ENCODE results near the gene AK1.
A peak's percentile ranks its signal among the peaks of the same experiment; 100 is the strongest.

Gene AK1, protein sequence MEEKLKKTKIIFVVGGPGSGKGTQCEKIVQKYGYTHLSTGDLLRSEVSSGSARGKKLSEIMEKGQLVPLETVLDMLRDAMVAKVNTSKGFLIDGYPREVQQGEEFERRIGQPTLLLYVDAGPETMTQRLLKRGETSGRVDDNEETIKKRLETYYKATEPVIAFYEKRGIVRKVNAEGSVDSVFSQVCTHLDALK

DNA sequence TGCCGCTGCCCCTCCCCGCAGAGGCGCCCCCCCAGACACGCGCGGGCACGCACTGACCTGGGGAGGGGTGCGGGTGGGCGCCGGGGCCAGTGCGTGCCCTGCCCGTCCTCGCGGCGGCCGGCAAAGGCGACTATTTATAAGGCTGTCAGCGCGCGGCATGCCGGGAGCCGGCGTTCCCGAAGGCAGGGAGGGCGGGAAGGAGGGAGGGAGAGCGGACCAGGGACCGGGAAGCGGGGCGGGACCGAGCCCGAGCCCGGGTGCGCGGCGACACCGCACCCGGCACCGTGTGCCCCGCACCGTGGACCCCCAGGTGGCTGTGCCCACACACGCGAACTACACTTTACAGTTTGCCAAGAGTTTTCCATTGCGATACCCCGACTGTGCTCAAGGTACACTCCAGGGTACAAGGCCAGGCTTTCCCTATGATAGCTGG lies at the start of gene AK1:
TSS of gene AK1 (minus strand) at position 110 of the 433 bp plus-strand sequence. CDS start 3,058 bp downstream, outside the sequence.
- DNase-seq, result peak; percentile 88

DNA sequence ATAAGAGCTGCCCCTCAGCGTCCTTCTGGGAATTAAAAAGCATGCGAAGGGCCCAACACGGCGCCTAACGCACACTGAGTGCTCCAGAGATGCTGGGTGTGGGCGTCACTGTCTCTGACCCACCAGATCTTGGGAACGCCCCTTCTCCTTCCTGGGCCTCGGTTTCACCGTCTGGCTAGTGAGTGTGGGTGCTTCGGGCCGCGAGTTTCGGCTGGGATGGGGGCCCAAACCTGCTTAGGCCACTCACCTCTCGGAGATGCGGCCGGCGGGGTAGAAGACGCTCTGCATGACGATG lies 49.4 kb upstream of the AK1 start:
- DNase-seq, result peak; percentile 76

DNA sequence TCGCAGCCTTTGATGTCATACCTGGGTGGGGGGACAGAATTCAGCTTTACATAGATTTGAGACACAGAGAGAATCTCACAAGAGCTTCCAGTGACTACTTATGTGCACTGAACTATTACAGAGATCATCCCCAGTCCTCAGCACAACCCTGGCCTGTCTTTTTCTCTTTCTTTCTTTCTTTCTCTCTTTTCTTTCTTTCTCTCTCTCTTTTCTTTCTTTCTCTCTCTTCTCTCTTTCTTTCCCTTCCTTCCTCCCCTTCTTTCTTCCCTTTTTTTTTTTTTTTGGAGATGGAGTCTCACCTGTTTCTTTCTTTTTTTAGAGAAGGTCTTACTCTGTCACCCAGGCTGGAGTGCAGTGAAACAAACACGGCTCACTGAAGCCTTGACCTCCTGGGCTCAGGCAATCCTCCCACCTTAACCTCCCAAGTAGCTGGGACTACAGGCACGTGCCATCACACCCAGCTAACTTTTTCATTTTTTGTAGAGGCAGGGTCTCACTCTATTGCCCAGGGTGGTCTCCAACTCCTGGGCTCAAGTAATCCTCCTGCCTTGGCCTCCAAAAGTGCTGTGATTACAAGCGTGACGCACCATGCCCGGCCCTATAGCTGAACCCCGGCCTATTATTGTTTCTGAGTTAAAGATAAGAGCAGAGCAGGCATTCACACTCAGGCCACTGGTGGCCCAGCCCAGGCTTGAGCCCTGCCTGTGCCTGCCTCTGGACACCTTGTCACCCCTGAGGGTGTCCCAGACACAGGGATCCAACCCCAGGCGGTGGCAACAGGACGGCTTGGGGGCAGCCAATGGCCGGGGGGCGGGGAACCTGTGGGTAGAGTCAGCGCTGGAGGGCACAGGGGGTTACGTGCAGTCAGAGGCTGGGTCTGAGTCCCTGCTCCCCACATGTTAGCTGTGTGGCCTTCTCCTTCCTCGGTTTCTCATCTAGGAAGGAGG lies 48.8 kb upstream of the AK1 start:
- no peak for DNase-seq

DNA sequence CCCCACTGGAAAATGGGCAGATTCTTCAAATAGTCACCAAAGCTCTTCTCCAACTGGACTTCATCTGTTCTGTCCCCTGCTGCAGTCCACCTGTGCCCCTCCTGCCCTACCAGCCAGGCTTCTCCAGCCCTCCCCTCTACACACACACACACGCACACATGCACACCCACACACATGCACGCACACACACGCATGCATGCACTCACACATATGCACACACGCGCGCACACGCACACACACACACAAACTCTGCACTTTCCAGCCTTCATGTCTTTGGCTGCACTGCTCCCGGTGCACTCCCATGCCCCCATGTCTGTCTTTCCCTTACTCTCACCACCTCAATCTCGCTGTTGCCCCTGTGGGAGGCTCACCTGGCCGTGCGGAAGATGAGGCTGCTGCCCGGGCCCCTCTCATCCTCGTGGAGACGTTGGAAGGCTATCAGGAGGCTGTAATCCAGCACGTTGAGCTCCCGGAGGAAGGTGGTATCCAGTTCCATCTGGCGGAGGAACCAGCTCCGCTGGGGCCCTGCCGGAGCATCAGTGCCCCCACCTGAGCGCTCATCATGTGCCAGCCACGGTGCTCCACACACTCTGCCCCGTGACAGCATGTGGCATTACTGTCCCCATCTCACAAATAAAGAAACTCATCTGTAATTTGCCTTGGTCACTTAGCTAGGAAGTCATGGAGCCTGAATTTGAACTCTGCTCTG lies 47.4 kb upstream of the AK1 start:
- DNase-seq, result no peak

DNA sequence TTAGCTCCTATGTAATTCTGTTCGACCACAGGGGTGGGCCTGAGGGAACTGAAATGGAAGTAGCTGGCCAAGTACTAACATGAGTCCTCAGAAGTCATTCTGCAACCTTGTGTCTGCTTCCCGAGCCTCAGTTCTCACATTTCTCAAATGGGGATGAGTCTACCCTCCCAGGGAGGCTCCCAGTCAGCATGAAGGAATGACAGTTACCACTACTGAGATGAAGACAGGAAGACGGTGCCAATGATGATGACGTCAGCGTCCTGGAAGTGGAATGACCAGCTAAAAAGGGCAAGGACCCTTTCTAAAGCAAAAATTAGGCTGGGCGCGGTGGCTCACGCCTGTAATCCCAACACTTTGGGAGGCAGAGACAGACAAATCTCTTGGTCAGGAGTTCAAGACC lies 46.3 kb upstream of the AK1 start:
- no peak for DNase-seq

DNA sequence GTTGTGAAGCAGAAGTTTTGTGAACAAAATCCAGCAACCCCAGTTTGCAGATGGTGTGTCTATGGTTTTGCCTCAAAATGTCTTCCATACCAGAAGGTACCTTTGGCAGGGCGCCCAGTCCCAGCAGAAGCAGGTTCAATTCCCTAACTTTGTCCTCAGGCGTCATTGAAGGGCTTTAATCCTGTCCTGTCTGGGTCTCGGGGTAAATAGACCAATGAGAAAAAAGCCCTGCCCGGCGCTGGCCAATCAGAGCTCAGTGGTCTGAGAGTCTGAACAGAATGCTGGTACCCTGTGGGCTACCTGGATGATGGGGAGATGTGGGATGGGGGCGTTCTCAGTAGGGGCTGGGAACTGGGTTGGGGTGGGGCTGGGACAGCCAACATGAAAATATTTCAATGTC lies 45.6 kb upstream of the AK1 start:
- no peak for DNase-seq

DNA sequence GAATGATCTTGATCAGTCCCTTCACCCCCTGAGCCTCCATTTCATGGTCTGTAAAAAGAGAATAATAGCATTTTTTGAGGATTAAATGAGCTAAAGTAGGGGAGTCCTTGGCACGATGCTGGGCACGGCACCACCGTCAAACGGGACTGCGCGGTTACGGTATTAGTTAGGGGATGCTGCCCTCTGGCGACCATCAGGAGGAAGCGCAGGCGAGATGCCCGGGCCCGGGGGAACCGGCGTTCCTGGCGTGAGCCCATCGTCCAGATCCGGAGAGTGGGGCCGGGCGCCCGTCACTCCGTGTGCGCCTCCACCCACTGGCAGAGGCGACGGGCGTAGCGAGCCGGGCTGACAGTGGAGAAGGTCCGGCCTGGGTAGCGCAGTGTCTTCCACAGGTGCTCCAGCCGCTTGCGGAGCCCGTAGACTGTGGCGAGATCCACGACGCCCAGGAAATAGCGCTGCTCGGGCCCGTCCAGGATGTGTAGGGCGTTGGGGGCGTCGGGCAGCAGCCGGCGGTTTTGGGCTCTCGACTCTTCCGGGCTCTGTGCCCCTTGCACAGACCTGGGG lies 44.2 kb upstream of the AK1 start:
- peak; percentile 72 for DNase-seq

DNA sequence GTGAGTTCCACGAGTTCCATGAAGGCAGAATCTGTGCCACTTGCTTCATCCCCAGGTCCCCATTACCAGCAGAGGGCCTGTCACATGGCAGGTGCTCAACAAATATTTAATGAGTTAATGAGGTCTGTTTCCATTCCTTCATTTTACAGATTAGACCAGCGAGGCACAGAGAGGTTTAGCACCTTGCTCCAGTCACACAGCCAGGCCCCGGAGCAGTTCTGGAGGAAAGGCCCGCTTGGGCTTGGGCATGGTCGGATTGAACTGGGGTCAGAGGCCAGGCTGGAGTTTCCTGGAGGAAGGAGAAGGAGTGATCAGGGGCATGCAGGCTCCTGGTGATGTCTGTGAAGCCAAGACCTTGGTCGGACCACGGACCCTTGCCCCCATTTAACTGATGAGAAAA lies 43.3 kb upstream of the AK1 start:
- no peak for DNase-seq

DNA sequence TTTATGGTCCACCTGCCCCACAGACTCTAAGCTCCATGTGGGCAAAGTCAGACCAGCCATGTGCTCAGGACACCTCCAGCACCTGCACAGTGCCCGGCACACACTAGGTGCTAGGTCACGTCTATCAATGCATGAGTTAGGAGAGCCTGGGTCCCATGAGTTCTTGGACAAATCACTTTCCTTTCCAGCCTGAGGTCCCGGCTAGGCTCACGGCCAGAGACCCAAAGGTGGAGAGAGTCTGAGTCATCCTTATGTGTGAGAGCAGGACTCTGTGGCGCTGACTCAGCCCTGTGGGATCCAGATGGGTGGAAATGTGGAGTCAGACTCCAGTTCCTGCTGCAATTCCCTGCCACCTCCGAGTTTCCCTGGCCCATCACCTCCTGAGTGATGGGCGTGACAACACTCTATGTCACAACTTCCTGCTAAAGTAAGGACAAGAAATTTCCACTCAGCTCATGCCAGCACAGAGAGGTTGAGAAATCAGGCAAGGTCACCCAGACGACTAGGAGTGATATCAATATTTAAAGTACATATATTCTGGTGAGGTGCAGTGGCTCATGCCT lies 41.9 kb upstream of the AK1 start:
- DNase-seq, result peak; percentile 96

DNA sequence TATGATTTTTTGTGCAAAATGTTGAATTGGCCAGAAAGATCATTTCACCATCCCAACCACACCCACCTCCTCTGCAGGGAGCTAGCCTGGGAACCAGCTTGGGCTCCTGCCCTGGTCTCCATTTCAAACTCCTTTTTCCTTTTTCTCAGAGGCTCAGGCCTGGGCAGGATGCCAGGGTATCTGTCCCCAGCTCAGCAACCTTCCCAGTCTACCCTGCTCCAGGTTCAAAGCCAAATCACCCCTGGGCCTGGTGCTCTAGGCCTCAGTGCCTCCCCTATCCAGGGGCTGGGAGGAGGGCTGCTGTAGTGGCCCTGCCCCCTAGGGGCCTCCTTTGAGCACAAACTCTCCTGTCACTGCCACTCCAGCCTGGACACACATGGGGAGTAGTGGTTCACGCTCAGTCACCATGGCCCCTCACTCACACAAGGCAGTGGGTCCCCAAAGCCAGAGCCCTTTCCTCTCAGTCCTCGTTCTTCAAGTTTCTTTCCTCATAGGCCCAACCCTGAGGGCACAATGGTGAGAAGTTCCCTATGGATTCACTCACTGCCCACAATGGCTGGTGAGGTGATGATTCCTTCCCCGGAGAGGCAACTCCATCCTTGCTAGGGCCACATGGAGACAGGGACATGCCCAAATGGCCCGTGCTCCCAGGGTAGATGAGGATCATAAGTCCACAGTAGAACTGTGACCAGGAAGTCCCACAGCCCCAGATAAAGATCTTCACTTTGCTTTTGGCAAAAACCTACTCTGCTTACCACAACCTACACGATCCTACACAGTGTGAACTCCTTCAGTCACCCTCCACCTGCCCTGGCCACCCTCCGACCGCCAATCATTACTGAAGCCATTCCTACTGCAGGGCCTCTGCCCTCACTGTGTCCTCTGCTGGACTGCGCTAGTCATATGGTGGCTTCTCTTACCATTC lies 41.0 kb upstream of the AK1 start:
- DNase-seq, result no peak

DNA sequence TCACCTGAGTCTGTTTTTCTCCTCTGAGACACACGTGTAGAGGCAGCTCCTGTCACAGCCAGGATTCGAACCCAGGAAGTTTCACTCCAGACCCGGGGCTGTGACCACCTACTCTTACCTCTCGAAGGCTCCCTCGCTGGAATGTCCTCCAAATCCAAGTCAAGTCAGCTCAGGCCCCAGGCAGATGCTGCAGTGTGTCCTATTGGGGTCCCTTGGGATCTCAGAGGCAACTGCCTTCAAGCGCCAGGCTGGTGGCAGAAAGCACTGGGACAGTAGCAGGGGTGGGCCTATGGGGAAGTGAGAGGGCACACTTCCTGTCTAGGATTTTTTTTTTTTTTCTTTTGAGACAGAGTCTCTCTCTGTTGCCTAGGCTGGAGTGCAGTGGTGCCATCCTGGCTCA lies 40.1 kb upstream of the AK1 start:
- no peak for DNase-seq

DNA sequence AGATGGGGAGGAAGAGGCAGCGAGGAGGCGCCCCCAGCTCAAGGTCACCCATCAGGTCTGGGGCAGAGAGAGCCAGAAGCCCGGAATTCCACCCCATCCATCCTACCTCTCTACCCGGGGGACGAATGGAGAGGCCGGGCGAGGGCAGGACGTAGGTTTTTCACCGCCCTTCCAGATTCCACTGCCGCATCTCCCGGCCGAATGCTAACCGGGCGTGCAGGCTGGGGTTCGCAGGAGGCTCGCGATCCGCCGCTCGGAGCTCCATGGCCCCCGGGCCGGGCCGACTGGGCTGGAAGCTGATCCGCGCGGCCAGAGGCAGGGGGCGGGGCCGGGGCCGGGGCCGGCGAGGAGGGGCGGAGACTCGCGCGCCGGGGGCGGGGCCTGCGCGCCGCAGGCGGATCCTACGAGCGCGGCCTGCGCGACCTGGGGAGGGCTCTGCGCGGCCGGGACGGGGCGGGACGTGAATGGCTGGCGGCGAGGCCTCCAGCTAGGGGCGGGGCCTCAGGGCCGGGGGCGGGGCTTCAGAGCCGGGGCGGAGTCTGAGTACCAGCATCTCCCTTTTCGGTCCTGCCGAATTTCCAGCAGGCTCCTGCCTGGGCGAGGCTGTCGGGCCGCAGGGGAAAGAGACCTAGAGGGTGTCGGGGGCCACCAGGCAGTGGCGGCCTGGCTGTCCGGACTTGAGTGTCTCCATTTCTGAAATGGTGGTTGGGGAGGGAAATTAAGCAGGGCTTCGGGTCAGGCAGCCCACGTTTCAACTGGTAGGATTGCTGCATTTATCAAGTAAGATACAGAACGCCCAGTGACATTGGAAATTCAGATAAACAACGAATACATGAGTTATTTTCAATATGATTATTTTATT lies 39.5 kb upstream of the AK1 start, which contains the start of gene ST6GALNAC4:
TSS of gene ST6GALNAC4 (minus strand) at position 322 of the 862 bp plus-strand sequence. CDS start 622 bp downstream, outside the sequence.
- peak; percentile 95 for DNase-seq

DNA sequence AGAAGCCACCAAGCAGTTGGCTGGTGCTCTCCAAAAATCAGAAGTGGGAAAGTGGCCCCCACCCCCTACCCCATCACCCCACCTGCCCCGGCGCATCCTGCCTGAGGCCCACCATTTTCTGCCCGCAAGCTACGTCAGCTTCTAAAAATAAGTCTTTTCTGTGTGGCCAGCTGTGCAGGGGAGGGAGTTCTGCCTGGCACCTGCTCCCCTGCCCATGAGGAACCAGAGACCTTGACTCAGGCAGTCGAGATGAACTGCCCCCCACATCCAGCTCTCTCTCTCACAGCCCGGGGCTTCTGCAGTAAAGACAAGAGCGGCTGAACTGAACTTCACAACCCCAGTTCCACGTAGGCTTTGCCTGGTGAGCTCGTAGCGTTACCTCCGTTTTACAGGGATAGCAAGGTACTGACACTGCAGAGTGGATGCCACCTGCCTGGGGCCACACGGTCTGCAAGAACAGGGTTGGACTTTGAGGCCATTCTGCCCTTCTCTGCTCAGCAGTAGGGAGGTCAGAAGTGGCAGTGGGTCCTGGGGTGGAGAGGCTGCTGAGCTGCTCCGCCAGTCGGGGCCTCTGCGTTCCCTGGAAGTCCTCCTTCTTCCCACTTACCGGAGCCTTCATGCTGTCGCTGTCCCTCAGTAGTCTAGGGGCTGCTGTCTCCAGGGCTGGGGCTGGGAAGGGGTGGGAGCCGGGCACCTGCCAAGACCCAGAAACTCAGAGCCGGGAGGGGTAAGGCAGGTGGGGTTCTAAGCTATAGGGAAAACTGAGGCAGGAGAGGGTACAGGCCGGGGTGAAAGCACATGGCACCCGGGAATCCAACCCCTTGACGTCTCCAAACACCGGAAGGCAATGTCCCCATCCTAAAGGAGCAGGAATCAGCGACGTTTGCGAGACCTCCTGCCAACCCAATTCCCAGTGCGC lies 38.6 kb upstream of the AK1 start:
- DNase-seq, result peak; percentile 87

DNA sequence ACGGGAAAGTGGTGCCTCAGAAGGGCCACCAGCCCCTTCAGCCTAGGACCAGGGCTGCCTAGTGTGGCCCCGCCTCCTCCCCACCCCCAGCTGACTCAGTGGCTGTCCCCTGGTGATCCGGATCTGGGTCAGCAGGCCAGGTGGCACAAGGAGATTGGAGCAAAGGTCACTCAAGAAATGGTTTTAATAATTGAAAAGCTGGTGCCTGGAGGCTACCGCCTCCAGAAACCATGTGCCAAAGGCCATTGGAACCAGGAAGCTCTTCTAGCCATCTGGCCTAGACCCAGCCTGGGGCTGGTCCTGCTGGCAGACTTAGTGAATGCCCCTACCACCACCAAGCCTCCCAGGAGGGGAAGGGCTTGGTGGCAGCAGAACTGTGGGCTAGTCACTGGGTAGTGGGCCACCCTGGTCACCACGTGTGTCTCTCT lies 37.9 kb upstream of the AK1 start:
- peak; percentile 69 for DNase-seq

DNA sequence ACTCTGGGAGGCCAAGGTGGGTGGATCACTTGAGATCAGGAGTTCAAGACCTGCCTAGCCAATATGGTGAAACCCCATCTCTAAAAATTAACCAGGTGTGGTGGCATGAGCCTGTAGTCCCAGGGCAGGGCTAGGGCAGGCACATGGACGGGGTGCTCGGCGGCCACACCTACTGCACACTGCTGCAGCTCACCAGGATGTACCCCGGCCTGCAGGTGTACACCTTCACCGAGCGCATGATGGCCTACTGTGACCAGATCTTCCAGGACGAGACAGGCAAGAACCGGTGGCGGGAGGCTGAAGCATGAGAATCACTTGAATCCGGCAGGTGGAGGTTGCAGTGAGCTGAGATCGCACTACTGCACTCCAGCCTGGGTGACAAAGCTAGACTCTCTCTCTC lies 36.2 kb upstream of the AK1 start:
- peak; percentile 57 for DNase-seq

DNA sequence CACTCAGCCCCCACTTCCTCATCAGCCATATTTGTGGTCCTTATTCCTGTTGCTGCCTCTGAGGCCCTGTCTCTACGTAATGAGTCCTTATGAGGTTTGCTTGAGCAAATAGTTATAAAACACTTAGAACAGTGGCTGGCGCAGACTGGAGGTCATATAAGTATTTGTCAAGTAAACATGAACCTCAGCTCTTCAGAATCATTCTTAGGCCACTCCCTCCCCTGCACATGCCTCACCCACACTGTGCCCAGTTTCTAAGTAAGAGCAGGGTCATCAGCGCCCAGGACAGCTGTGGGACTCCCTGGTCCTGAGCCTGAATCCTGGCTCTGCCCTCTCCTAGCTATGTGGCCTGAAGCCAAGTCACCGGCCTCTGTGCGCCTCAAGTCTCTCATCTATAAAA lies 35.4 kb upstream of the AK1 start:
- DNase-seq, result peak; percentile 98

DNA sequence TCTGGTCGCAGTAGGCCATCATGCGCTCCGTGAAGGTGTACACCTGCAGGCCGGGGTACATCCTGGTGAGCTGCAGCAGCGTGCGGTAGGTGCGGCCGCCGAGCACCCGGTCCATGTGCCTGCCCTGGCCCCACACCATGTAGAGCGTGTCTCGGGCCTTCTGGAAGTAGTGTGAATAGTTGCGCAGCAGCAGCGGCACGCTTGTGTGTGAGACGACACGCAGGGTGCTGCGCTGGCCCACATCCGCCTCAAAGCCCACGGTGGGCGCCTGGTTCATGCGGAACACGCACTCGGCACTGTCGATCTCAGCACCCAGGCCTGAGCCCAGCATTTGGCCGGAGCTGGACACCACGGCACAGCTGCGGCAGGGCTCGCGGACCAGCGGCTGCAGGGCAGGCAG lies 34.8 kb upstream of the AK1 start:
- no peak for DNase-seq

DNA sequence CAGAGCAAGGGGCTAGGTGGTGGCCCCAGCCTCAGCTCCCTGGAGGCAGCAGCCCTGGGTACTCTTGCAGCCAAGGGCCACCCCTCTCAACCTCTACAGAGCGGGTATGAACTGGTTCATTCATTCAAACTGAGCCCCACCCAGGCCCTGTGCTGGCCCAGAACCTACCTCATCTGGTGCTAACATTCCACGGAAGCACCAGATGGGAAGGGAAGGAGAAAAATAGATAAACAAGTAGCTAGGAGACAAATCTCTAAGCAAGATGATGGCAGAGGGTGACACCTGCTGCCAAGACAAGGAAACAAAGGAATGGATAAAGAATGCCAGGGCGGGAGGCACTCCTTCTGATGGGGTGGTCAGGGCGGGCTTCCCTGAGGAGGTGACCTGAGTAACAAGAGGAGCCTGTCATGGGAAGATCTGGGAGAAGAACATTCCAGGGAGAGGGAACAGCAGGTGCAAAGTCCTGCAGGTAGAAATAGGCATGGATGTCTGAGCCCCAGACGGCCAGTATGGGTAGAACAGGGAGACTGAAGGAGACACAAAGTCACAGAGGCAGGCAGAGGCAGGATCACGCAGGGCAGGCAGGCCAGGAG lies 33.2 kb upstream of the AK1 start:
- DNase-seq, result peak; percentile 36

DNA sequence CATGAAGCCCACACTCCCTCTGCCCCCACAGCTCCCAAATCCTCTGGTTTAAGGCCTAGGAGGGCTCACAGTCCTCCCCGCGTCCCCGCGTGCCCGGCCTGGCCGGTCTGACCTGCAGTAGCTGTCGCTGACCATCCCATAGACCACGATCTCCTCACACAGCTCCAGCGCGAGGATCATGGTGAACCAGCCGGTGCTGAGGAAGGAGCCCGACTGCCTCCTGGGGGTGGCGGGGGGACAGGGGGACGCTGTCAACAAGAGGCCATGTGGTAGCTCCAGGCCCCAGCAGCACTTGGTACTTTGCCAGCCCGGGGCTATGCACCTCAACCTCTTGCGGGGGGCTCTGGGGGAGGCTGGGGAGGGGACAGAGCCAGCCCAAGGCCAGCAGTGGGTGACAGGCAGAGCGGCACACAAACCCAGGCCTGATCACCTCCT lies 32.4 kb upstream of the AK1 start:
- DNase-seq, result no peak

DNA sequence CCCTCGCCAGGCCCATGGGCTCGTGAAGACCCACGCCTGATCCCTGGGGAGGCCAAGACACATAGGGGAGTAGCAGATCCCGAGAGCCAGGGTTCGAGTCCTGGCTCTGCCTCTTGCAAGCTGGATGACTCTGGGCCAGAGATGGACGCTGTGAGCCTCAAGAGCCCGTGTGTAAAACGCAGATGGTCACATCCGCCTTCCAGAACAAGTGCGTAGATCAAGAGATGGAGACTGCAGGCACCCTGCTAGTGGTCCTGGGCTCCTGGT lies 31.1 kb upstream of the AK1 start:
- no peak for DNase-seq

Data from DMS53 (cell line).